Medulla oblongata (tissue), 1 donor: ENCODE data around the gene CACNA1H.

Source experiments
- DNase-seq: peaks from one replicate; pipeline ENCODE4 v3.0.0-alpha.2; 2015; ENCODE audit errors: extremely low spot score

The CACNA1H gene

GRCh38 chr16:1122398-1122765 lies 30.5 kb upstream of the CACNA1H start:
- DNase-seq, result no peak

GRCh38 chr16:1123525-1124230 lies 29.2 kb upstream of the CACNA1H start:
- DNase-seq, result no peak

DNA sequence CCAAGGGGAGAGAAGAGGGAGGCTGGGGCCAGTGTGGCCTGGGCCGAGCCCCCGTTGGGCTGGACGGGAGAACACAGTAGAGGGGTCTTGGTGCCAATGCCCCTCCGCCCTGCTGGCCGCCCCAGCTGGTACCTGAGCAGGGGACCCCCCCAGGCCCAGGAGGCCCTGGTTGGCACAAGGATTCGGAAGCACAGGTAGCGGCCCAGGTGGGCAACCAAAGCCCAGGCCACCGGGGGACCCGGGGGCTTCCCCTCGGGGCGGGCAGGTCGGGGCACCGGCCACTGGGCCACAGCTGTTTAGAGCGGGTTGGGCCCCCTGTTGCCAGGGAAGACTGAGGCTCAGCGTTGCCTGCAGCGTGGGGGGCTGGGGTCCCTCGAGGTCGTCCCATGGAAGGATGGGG lies 28.6 kb upstream of the CACNA1H start:
- DNase-seq, result no peak

- no peak for DNase-seq
Measured at GRCh38 chr16:1124795-1125194, 28.1 kb upstream of the CACNA1H start.

- DNase-seq, result no peak
Measured at GRCh38 chr16:1125471-1125870, 27.4 kb upstream of the CACNA1H start.

- no peak for DNase-seq
Measured at GRCh38 chr16:1126044-1126443, 26.9 kb upstream of the CACNA1H start.

GRCh38 chr16:1126586-1126985 lies 26.3 kb upstream of the CACNA1H start:
- DNase-seq, result no peak

DNA sequence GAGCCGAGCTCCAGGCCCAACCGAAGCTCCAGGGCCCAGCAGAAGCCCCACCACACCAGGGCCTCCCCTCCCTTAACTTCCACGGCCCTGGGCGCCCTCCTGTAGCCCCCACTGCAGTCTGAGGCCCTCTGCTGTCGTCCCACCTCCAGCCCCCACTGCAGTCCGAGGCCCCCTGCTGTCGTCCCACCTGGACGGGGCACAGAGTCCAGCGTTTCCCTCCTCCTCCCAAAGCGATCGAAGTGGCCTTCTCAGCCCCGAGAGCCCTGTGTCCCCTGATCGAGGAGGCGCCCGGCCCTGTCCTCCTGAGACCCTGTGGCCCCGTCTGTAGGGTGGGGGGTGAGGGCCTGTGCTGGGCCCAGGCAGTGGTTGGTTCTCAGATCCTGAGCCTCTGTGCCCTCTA lies 25.8 kb upstream of the CACNA1H start:
- no peak for DNase-seq

GRCh38 chr16:1127971-1128715 lies 24.8 kb upstream of the CACNA1H start:
- DNase-seq, result no peak

- no peak for DNase-seq
Measured at GRCh38 chr16:1129106-1129960, 23.6 kb upstream of the CACNA1H start.

- no peak for DNase-seq
Measured at GRCh38 chr16:1130382-1130781, 22.5 kb upstream of the CACNA1H start.

DNA sequence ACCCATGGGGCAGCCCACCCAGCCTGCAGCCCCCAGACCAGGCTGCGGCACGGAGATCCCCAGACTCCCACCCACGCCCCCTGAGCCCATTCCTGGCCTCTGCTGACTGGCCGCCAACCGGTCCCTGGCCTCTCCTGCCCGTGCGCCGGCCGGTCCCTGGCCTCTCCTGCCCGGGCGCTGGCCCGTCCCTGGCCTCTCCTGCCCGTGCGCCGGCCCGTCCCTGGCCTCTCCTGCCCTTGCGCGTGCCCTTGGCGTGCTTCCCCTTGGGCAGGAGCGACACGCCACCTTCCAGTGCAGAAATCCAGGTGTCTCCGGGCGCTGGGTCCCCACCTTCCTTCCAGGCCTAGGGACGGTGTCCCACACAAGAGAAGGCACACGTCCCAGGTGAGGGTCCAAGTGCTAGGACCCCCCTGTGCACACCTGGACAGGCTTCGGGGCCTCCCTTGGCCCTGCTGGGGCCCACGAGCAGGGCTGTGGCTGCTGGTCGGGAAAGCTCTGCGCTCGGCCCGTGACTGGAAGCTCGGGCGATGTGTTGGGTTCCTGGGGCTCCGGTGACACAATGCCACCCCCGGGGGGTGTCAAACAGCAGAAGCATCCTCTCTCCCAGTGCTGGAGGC lies 21.4 kb upstream of the CACNA1H start:
- DNase-seq, result no peak

GRCh38 chr16:1132431-1132830 lies 20.5 kb upstream of the CACNA1H start:
- DNase-seq, result no peak

GRCh38 chr16:1133271-1133670 lies 19.6 kb upstream of the CACNA1H start:
- DNase-seq, result no peak

- DNase-seq, result no peak
Measured at GRCh38 chr16:1133810-1134520, 18.9 kb upstream of the CACNA1H start.

GRCh38 chr16:1134776-1135458 lies 18.0 kb upstream of the CACNA1H start:
- no peak for DNase-seq

DNA sequence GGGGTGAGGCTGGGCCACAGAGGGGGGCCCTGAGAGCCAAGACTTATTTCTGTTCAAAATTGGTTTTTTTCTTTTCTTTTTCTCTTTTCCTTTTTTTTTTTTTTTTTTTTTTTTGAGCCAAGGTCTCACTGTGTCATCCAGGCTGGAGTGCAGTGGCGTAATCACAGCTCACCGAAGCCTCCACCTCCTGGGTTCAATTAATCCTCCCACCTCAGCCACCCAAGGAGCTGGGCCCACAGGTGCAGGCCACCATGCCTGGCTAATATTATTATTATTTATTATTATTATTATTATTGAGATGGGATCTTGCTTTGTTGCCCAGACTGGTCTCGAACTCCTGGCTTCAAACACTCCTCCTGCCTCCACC lies 17.5 kb upstream of the CACNA1H start:
- no peak for DNase-seq

DNA sequence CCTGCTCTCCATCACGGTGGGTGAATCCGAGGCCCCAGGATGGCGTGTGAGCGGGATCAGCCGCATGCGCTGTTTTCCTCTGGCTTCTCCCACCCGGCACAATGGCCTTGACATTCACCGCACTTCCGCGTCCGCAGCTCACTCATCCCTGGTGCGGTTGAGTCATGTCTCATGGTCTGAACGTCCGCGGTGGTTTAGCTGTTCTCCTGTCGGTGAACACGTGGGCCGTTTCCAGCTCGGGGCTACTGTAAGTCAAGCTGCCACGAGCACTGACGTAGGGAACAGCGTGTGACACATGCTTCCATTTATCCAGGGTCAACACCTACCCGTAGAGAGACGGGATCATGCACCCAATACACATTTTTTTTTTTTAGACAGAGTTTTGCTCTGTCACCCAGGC lies 15.3 kb upstream of the CACNA1H start:
- no peak for DNase-seq

DNA sequence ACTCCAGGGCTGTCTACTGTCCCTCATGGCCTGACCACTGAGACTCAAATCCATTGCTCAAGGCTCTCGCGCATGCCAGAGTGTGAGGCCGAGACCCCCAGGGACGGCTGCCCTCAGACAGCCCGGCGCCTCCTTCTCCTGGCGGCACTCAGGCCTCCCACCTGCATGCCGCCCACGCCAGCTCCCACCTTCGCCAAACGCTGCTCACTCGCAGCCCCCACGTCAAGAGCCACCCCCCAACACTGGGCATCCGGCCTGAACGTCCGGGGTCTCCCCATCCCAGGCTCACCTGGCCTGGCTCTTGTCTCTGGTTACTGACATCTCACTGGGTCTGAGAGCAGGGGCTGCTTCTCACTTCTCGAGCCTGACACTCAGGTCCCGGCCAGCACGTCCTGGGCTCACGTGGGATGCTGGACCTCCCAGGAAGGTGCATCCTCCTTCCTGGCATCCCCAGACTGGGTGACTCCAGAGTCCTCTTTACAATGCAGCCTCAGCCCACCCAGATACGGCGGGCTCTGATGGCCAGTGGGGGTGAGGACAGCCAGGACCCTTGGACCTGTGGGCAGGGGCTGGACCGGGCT lies 12.2 kb upstream of the CACNA1H start:
- DNase-seq, result no peak

- DNase-seq, result no peak
Measured at GRCh38 chr16:1141191-1141590, 11.7 kb upstream of the CACNA1H start.

DNA sequence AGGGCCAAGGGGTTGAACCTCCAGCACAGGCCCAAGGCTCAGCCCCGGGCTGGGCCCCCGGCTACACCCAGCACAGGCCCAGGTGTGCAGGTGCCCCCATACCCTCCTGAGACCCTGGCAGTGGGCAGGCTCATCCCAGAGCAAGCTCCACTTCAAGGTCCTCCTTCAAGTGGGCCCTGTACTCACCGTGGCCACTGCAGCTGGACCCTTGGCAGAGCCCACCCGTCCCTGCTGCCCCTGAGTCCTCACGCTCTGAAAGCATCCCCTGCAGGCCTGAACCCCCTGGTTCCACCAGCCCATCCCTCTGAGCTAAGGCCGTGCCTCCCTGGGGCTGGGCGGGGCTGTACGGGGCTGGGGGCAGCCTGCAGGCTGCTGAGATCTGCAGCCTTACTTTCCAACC lies 11.2 kb upstream of the CACNA1H start:
- DNase-seq, result no peak
